GM18511 (cell line): ENCODE measurements around the gene SLC46A1.
"Not testable (repeated sequence)": the region's sequence is repeated elsewhere in the genome, so short reads cannot be mapped to it uniquely, and the experiment has no call there.

Experiments
- ATAC-seq: cut with Tn5 transposase; IDR thresholded peaks from one replicate; pipeline ENCODE4 v1.9.1; 2021; ENCODE audit warnings: mild to moderate bottlenecking, moderate library complexity; ENCODE audit not compliant: unreplicated experiment

Gene SLC46A1

DNA sequence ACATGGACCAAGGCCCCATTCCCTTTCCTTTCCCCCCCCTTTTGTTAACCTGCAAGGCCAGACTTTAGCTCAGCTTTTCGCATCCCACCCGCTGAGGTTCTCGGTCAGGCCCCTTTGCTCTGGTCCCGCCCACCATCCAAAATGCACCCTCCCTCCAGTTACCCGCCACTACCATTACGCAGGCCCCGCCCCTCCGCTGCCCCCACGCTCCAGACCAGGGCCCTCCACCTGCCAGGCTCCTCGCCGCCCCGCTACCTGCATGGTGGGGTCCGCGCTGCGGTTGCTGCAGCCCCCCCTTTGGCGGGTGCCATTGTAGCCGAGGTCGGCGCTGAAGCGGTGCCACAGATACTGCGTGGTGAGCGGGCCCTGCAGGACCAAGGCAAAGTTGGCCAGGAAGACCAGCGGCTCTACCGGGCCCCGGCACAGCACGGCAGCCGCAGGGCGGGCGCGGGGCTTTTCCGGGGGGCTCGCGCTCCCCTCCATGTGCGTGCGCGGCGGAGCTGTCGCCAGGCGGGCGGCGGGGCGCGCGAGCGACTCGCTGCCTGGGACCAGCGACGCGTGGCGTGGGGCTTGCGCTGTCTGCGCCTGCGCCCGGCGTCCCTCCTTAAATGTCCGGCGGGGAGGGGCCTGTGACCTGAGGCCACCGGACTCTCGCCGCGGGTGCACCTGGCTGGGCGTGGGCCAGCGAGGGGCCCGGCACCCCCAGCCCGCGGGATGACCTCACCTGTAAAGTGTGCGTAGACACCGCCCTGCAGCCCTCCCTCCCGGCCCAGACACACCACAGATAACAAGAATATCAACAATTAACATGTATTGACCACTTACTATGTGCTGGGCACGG lies at the start of gene SLC46A1:
Gene SLC46A1 (minus strand): TSS at position 581 of the 841 bp plus-strand sequence. CDS start 98 bp downstream, at position 483.
- peak; percentile 89 for ATAC-seq

GRCh38 chr17:28449859-28450258 lies 43.8 kb upstream of the SLC46A1 start:
- no peak for ATAC-seq

- ATAC-seq = no peak
Measured at GRCh38 chr17:28447396-28447760, 41.4 kb upstream of the SLC46A1 start.

DNA sequence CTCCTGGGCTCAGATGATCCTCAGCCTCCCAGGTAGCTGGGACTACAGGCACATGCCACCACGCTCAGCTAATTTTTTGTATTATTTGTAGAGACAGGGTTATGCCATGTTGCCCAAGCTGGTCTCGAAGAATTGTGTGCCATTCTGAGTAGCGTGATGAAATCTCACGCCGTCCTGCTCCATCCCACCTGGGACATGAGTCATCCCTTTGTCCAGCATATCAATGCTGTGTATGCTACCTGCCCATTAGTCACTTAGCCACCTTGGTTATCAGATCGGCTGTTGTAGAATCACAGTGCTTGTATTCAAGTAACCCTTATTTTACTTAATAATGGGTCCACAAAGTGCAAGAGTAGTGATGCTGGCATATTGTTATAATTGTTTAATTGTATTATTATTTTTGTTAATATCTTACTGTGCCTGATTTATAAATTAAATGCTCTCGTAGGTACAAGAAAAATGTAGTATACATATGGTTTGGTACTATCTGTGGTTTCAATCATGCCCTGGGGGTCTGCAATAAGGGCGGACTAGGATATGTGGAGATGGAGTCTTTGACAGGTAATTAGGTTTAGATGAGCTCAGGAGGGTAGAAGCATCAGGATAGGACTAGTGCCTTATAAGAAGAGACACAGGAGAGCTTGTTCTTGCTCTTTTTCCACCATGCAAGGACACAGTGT lies 40.8 kb upstream of the SLC46A1 start:
- ATAC-seq = no peak

DNA sequence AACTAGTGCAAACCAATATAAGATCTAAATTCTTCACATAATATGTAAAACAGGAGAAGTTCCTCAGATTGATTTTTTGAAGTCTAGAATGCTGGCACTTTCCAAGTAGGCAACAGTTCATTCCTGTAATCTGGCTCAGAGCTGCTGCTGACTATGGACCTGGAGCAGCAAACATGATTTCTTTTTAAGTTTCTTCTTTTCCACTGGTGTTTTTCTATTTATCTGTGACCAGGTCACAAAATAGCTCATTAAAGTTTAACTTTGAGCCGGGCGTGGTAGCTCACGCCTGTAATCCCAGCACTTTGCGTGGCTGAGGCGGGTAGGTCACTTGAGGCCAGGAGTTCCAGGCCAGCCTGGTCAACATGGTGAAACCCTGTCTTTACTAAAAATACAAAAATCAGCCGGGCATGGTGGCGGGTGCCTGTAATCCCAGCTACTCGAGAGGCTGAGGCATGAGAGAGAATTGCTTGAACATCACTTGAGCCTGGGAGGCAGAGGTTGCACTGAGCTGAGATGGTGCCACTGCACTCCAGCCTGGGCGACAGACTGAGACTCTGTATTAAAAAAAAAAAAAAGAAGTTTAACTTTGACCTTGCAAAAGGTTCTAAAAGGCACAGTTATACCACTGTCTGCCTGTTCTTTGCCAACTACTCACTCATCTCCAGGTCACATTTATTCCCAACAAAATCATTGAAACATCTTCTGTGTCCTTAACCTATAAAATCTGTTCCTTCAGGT lies 38.1 kb upstream of the SLC46A1 start:
- ATAC-seq = no peak

DNA sequence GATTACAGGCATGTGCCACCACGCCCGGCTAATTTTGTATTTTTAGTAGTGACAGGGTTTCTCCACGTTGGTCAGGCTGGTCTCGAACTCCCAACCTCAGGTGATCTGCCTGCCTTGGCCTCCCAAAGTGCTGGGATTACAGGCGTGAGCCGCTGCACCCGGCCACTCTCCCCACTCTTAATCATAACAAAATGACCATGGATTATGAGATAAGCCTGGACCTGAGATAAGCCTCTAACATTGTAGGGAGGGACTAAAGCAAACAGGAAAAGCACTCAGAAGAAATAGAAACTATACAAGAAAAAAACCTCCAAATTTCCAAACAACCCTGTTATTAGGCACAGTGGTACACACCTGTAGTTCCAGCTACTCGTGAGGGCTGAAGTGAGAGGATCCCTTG lies 28.3 kb upstream of the SLC46A1 start:
- not testable (repeated sequence) for ATAC-seq

DNA sequence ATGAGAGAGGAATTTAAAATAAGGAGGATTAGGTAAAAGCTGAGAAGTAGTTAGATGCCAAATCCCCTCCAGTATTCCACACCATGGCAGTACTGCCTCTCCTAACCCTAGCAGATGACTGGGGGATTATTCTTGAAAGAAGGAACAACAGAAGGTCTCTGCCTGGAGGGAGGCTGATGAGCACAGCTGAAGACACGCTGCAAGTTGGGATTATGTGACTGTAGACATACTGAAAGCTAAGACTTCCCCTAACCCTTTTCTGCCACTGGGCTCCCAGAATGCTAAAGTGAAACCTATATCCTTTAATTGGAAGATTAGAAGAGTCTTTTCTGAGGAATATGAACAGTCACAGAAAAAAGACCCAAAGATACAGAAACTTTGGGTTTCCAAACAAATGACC lies 27.7 kb upstream of the SLC46A1 start:
- ATAC-seq = no peak

- not testable (repeated sequence) for ATAC-seq
Measured at GRCh38 chr17:28427982-28428381, 22.0 kb upstream of the SLC46A1 start.

- no peak for ATAC-seq
Measured at GRCh38 chr17:28427371-28427770, 21.4 kb upstream of the SLC46A1 start.

DNA sequence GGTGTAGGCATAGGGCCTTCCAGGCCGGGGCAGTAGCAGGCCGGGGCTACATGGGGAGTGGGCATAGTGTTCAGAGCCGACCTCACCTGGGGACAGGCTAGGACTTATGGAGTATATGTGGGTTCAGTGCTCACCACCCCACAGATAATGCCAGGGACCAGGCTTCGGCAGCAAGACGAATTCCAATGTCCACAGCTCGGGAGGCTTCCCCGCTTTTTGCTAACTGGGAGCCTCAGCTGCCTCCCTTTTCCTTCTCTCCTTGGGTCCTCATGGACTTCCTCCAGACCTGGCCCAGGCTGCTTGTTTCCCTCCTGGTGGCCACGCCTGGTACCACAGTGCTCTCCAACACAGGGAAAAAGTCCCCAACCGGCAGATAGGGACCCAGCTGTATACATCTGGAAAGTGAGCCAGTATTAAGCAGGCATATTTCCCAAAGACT lies 20.1 kb upstream of the SLC46A1 start:
- no peak for ATAC-seq

- ATAC-seq = no peak
Measured at GRCh38 chr17:28425206-28425605, 19.2 kb upstream of the SLC46A1 start.

DNA sequence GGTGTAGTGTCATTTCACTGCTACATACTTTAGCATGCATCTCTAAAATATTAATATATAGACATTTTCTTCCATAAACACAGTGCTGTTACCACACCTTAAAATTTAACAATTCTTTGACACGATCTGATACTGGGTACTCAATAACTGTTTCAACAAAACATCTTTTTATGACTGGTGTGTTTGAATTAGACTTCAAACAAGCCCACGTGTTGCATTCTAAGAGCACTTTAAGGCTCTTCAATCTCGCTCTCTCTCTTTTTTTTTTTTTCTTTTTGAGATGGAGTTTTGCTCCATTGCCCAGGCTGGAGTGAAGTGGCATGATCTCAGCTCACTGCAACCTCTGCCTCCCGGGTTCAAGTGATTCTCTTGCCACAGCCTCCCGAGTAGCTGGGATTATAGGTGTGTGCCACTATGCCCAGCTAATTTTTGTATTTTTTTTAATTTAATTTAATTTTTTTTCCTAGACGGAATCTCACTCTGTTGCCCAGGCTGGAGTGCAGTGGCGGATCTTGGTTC lies 15.8 kb upstream of the SLC46A1 start:
- ATAC-seq = no peak

DNA sequence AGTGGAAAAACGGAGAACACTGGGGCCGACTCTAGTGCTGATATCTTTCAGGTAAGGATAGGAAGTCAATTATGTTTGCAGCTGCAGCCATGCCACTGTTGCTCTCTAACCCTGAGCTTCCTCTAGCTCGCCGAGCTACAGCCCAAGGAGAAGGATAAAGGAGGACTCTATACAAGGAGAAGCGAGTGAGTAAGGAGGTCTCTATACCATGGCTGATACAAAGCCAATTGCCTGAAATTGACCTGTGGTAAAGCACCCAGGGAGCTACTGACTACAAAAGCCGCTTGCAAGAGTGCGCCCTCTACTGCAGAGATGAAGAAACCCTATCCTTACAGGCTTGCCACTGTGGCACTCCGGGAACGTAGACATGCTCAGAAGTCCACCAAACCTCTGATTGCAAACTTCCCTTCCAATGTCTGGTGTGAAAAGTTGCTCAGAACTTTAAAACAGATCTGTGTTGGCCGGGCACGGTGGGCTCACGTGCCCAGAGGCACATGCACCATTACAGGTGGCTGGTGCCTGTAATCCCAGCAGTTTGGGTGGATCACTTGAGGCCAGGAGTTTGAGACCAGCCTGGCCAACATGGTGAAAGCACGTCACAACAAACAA lies 10.8 kb upstream of the SLC46A1 start:
- ATAC-seq = no peak

DNA sequence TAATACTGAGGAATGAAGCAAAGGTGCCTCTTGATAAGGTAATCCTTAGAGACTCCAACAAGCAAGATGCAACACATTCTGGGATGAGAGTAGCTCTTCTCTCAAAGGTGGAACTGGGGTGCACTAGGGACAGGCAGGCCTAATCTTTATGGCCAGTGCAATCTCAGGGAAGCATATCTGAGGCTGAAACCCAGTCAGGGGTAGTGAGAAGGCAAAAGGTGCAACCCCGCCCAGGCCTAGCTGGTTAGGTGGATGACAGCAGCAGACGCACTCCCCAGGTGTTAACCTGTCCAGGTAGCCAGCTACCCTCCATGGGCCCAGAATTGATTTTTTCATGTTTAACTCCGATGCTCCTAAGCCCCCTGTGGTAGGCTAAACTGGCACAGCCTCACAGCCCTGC lies 9.9 kb upstream of the SLC46A1 start:
- ATAC-seq = no peak

DNA sequence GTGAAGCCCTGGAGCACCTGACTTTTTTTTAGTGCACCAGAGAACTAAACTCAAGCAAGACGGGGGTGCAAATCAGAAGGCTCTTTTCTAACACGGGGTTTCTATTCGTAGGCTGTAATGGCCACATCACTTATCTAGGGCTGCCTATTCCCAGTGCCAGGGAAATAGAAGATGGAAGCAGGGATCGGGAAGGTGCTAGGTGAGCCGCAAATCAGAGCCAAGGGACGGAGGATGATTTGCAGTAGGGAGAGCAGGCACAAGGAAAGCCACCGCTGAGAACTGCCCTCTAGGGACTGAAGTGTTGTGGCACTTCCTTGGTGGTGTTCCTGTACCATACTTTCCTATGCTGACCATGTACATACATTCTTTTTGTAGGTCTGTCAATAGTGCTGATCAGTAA lies 7.8 kb upstream of the SLC46A1 start:
- no peak for ATAC-seq

GRCh38 chr17:28412099-28412498 lies 6.1 kb upstream of the SLC46A1 start:
- ATAC-seq = no peak

GRCh38 chr17:28407974-28408306 lies 1.9 kb upstream of the SLC46A1 start:
- no peak for ATAC-seq

DNA sequence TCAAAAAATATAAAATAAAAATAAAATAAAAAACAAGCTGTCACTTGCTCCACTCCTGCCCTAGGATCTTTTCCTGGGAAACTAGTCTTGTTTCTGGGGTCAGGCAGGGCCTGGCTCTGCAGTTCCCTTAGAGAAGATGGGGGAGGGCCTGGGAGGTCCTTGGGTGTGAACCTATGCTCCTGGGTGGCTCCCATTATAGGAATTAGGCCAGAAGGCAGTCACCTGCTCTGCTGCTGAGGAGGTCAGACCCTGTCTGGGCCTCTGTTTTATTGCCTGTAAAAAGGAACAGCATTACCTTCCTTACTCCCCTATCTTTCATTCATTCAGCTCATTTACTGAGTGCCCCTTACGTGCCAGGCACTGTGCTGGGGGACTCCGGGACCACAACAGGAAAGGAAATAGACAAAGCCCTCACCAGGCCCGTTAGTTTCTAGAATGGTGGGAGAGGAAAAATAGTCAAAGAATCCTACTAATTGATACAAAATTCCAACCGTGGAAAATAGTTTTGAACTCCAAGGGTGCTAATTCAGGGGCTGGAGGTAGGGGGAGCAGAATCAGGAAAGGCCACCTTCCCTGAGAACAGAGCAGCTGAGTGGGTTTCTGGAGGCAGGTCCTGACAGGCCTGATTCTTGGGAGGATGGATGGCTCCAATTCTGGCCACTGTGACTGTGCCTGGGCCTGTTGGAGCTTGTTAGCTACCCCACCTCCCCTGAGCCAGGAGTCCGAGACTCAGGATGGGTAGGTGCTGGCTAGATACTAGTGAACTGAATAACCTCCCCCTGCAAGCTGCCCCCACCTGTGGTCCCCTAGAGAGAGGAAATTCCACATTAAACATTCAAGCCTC lies 1.3 kb upstream of the SLC46A1 start:
- ATAC-seq = no peak

GRCh38 chr17:28406473-28406814 lies 432 bp upstream of the SLC46A1 start:
- ATAC-seq = peak; percentile 12

GRCh38 chr17:28404812-28405570 lies 1.0 kb downstream of the SLC46A1 start:
- ATAC-seq = no peak
